MM.1S (cell line): ENCODE data around the gene ZFYVE28.

Experiments used
- DNase-seq: peaks from one replicate; pipeline ENCODE4 v3.0.0-alpha.2; 2015
- H2AFZ ChIP-seq: fragments of 300-600 bp; sonication (generic); 2 replicates; pipeline ENCODE4 v1.6.0; 2016; ENCODE audit warnings: antibody characterized with exemption, low read length
- H3F3A ChIP-seq: fragments of 300-600 bp; sonication (generic); 2 replicates; pipeline ENCODE4 v1.6.1; 2016; ENCODE audit warnings: mild to moderate bottlenecking, antibody characterized with exemption, low read length, moderate library complexity, mixed read lengths; ENCODE audit not compliant: insufficient read depth
- H3K27ac ChIP-seq: fragments of 300-600 bp; sonication (generic); 2 replicates; pipeline ENCODE4 v1.5.1; 2016; ENCODE audit warnings: mild to moderate bottlenecking, low read length
- H3K27me3 ChIP-seq: fragments of 300-600 bp; sonication (generic); replicated peaks from 2 replicates; pipeline ENCODE4 v1.6.0; 2016; ENCODE audit warnings: low read length; ENCODE audit not compliant: insufficient read depth
- H3K36me3 ChIP-seq: fragments of 300-600 bp; sonication (generic); replicated peaks from 2 replicates; pipeline ENCODE4 v1.6.1; 2016; ENCODE audit warnings: mild to moderate bottlenecking, low read length, mixed read lengths; ENCODE audit not compliant: insufficient read depth
- H3K4me1 ChIP-seq: fragments of 300-600 bp; sonication (generic); 2 replicates; pipeline ENCODE4 v1.6.1; 2016; ENCODE audit warnings: low read length, mixed read lengths
- H3K4me2 ChIP-seq: fragments of 300-600 bp; sonication (generic); 2 replicates; pipeline ENCODE4 v1.6.0; 2016; ENCODE audit warnings: low read depth, low read length
- H3K4me3 ChIP-seq: fragments of 300-600 bp; sonication (generic); 2 replicates; pipeline ENCODE4 v1.5.1; 2016; ENCODE audit warnings: low read length, mixed read lengths
- H3K79me2 ChIP-seq: fragments of 300-600 bp; sonication (generic); 2 replicates; pipeline ENCODE4 v1.6.1; 2016; ENCODE audit warnings: mixed run types, low read length, mixed read lengths
- H3K9ac ChIP-seq: fragments of 300-600 bp; sonication (generic); 2 replicates; pipeline ENCODE4 v1.6.1; 2016; ENCODE audit warnings: low read length, mixed read lengths
- H3K9me2 ChIP-seq: fragments of 300-600 bp; sonication (generic); replicated peaks from 2 replicates; pipeline ENCODE4 v1.6.1; 2016; ENCODE audit warnings: mild to moderate bottlenecking, low read length, mixed read lengths; ENCODE audit not compliant: insufficient read depth
- H3K9me3 ChIP-seq: fragments of 300-600 bp; sonication (generic); replicated peaks from 2 replicates; pipeline ENCODE4 v1.6.1; 2016; ENCODE audit warnings: mild to moderate bottlenecking, low read length, mixed read lengths; ENCODE audit not compliant: insufficient read depth
- H4K20me1 ChIP-seq: fragments of 300-600 bp; sonication (generic); 2 replicates; pipeline ENCODE4 v1.6.1; 2016; ENCODE audit warnings: mild to moderate bottlenecking, low read length, moderate library complexity, mixed read lengths; ENCODE audit not compliant: insufficient read depth
- EZH2 ChIP-seq: fragments of 300-600 bp; sonication (generic); optimal IDR thresholded peaks from 2 replicates; pipeline ENCODE3; 2017; ENCODE audit warnings: low read depth, mild to moderate bottlenecking, antibody characterized with exemption, low read length, mixed read lengths
- EZH2phosphoT487 ChIP-seq: fragments of 300-600 bp; sonication (generic); IDR thresholded peaks from 2 replicates; pipeline ENCODE4 v1.6.1; 2018; ENCODE audit warnings: antibody characterized with exemption, low read length
- TF ChIP-seq, protein P1 (sequence below): fragments of 300-600 bp; sonication (generic); IDR thresholded peaks from 2 replicates; pipeline ENCODE4 v1.5.1; 2016; ENCODE audit warnings: antibody characterized with exemption, low read length, mixed read lengths

The ZFYVE28 gene

DNA sequence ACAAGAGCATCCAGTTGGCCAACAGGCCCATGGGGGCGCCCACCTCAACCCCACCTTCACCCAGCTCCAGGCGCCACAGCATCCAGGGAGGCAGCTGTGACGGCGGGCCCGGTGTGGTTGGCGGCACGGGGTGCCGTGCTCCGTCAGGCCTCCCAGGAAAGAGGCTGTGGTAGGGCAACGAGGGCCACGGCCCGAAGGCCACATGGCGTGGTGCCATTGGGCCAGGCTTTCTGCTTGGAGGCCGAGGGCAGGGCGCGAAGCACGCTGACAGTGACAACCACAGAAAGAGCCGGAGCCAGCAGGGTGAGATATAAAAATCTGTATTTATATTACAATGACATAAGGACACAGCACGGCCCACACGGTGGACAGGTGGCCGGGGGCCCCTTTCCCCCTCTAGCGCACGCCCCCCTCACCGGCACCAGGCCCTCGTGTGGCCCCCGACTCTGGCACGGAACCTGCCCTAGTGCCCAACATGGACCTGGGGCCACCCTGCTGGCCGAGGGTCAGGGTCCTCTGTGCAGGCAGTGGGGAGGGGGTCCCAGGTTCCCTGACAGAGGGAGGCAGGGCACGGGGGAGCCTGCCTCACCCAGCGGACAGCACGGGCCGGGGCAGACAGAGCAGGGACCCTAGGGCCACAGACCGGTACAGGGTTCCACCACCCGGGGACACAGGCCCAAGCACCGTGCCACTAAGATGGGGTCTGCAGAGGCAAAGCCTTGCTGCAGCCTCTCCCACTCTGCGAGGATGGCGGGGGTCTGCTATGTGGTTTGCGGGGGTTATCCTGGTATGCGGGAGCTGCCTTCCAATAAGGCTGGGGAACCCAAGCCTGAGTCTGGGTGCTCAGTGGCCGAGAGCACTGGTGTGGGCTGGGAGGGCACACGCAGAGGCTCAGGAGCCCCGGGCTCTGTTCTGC is 171.1 kb downstream of the ZFYVE28 start:
- Histone ChIP-seq H3K4me3 (no peak overlapping the region), H3K4me1 (peaks cover 15% of the 10 kb centered on the region), H3K9me3 (no peaks in the 10 kb centered on the region), H3K27me3 (no peaks in the 10 kb centered on the region), H4K20me1 (no peaks in the 10 kb centered on the region), H3F3A (peaks cover 7% of the 10 kb centered on the region; the same call in 1 of the 2 replicates), H3K36me3 (no peaks in the 10 kb centered on the region), H3K4me2 (no peak overlapping the region), H3K79me2 (no peaks in the 10 kb centered on the region), H3K27ac (no peak overlapping the region), H3K9me2 (no peaks in the 10 kb centered on the region), H3K9ac (no peak overlapping the region), H2AFZ (no peak overlapping the region)
- TF ChIP-seq EZH2 = no peak
- no peak for TF ChIP-seq EZH2phosphoT487
- TF ChIP-seq, protein P1, sequence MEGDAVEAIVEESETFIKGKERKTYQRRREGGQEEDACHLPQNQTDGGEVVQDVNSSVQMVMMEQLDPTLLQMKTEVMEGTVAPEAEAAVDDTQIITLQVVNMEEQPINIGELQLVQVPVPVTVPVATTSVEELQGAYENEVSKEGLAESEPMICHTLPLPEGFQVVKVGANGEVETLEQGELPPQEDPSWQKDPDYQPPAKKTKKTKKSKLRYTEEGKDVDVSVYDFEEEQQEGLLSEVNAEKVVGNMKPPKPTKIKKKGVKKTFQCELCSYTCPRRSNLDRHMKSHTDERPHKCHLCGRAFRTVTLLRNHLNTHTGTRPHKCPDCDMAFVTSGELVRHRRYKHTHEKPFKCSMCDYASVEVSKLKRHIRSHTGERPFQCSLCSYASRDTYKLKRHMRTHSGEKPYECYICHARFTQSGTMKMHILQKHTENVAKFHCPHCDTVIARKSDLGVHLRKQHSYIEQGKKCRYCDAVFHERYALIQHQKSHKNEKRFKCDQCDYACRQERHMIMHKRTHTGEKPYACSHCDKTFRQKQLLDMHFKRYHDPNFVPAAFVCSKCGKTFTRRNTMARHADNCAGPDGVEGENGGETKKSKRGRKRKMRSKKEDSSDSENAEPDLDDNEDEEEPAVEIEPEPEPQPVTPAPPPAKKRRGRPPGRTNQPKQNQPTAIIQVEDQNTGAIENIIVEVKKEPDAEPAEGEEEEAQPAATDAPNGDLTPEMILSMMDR = no peak
- DNase-seq = no peak

DNA sequence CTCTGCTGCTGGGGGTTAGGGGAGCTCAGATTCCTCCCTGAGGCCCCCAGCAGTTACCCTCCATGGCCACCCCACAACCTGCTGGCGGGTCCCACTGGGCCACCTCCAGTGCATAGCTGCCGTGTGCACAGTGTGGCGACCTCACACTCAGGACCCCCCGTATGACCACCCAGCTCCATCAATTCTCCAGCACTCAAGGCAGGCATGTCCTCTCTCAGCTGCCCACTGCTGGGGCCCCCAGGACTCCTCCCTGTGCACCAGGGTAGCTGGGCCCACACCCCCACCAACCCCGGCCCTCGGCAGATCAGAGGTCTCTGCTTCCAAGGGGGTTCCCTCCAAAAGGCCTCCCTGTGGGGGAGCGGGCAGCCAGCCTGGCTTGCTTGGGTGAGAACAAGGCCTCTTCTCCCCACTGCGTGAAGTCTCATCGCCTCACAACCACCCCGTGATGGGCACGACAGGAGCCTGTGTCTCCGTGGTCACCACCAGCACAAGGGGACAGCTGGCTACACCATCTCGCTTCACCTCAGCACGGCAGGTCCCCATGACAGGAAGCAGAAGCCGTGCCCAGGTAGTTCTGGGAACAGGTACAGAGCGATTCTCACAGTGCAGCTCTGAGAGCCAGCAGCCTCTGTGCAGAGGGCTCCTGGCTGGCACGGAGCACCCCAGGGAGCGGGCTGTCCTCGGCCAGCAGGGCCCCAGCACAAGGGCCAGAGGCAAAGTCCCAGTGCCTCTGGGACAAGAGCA is 171.9 kb downstream of the ZFYVE28 start:
- H3K27ac ChIP-seq = no peak overlapping the region
- no peaks in the 10 kb centered on the region for H3K27me3 ChIP-seq
- no peak overlapping the region for H3K4me3 ChIP-seq
- no peaks in the 10 kb centered on the region for H4K20me1 ChIP-seq
- H3K79me2 ChIP-seq = peaks cover 3% of the 10 kb centered on the region
- no peak for DNase-seq
- TF ChIP-seq EZH2 (no peak), EZH2phosphoT487 (no peak)
- TF ChIP-seq, protein P1 = no peak
- H3F3A ChIP-seq = peaks cover 9% of the 10 kb centered on the region; the same call in 1 of the 2 replicates
- H3K9me2 ChIP-seq = no peaks in the 10 kb centered on the region
- no peak overlapping the region for H3K9ac ChIP-seq
- no peaks in the 10 kb centered on the region for H3K36me3 ChIP-seq
- no peaks in the 10 kb centered on the region for H3K9me3 ChIP-seq
- H3K4me1 ChIP-seq = peaks cover 15% of the 10 kb centered on the region
- no peak overlapping the region for H2AFZ ChIP-seq
- no peak overlapping the region for H3K4me2 ChIP-seq

DNA sequence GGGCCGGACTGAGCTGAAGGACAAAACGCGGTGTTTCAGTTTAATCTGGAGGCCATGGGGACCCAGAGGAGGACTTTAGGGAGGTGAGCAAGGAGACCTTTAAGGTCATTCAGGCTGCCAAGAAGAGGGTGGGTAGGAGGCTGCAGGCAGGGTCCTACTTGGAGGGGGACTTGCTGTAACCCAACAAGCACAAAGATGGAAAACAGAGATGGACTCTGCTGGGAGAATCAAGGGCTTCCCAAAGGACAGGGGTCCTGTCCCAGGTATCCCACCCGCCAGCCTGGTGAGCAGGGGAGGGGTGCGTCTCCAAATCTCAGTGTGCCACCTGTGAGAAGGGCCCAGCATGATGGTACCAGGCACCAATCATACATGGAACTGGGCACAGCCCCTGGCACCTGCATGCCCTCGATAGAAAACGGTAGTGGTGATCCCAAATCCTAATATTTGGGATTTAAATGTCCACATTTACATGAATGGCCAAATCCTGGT is 172.6 kb downstream of the ZFYVE28 start:
- Histone ChIP-seq H3K9ac (no peak overlapping the region), H3K27ac (no peak overlapping the region)
- TF ChIP-seq, protein P1 = no peak
- no peak for TF ChIP-seq EZH2phosphoT487
- no peak for TF ChIP-seq EZH2

More for the DNA sequence above, 172.6 kb downstream of the ZFYVE28 start:
- no peak overlapping the region for H3K4me2 ChIP-seq
- peaks cover 15% of the 10 kb centered on the region for H3K4me1 ChIP-seq
- no peaks in the 10 kb centered on the region for H3K9me2 ChIP-seq
- H3K79me2 ChIP-seq = peaks cover 10% of the 10 kb centered on the region
- H3K27me3 ChIP-seq = no peaks in the 10 kb centered on the region
- no peaks in the 10 kb centered on the region for H4K20me1 ChIP-seq
- DNase-seq = no peak
- no peak overlapping the region for H2AFZ ChIP-seq
- H3F3A ChIP-seq = peaks cover 14% of the 10 kb centered on the region
- no peaks in the 10 kb centered on the region for H3K36me3 ChIP-seq
- no peaks in the 10 kb centered on the region for H3K9me3 ChIP-seq
- H3K4me3 ChIP-seq = no peak overlapping the region
